GM12878 (cell line): Measurements from ENCODE around the gene TTI1. TPM values are rescaled to one million over a fixed set of nuclear protein-coding genes. Genes with fewer than 3 reads are reported as not detected.

Source experiments
- ATAC-seq: fragments of 200-7000 bp; cut with Tn5 transposase; 3 replicates; pipeline ENCODE4 v1.9.1; 2020; ENCODE audit warnings: mild to moderate bottlenecking, moderate library complexity
- BruUV-seq: library from RNA; stranded (reverse); fragments of 400-500 nt; replicated peaks from 2 replicates; lab custom pipeline; 2021; lab: Mats Ljungman, UMichigan
- CTCF ChIA-PET: fragments of 300-600 bp; sonication (Branson Sonifier 250); formaldehyde crosslinking; extraction: SDS; loops from one replicate; lab custom pipeline; 2021; ENCODE audit warnings: inconsistent platforms; lab: Yijun Ruan, JAX
- POLR2A ChIA-PET: fragments of 350-600 bp; formaldehyde crosslinking; extraction: SDS; loops from one replicate; lab custom pipeline; 2021; ENCODE audit warnings: inconsistent platforms; lab: Charles Lee
- RAD21 ChIA-PET: fragments of 300-600 bp; sonication (Branson Sonifier 250); formaldehyde crosslinking; loops from one replicate; lab custom pipeline; 2023; ENCODE audit warnings: antibody characterized with exemption; ENCODE audit not compliant: unreplicated experiment; lab: Charles Lee
- SMC1A ChIA-PET: fragments of 300-600 bp; sonication (Branson Sonifier 250); formaldehyde crosslinking; loops from one replicate; lab custom pipeline; 2023; ENCODE audit not compliant: unreplicated experiment, uncharacterized antibody; lab: Charles Lee
- DNase-seq: peaks from one replicate; pipeline ENCODE4 v3.0.0-alpha.2; 2011; ENCODE audit warnings: low read depth, low spot score
- FAIRE-seq: peaks from 3 replicates; lab custom pipeline; 2011; peaks lifted over from hg19 to GRCh38; lab: Jason Lieb, UNC
- H2AFZ ChIP-seq: 2 replicates; pipeline ENCODE4 v1.6.0; 2011; ENCODE audit warnings: low read depth, low read length, control low read depth; ENCODE audit not compliant: control insufficient read depth
- H3K27ac ChIP-seq: 2 replicates; pipeline ENCODE4 v1.5.1; 2011; ENCODE audit warnings: control low read depth; ENCODE audit not compliant: control insufficient read depth, insufficient read depth
- H3K27me3 ChIP-seq, 2 experiments: replicated peaks in 1 of 2; 2 replicates each; pipeline versions ENCODE4 v1.6.0 to v1.6.1; 2011; ENCODE audit warnings: low read length in 1 of 2; ENCODE audit not compliant: control insufficient read depth in 2 of 2, insufficient read depth in 2 of 2
- H3K36me3 ChIP-seq, 2 experiments: 2 replicates each; pipeline ENCODE4 v1.5.1; 2011; ENCODE audit warnings: low read length in 1 of 2; ENCODE audit not compliant: control insufficient read depth in 2 of 2, insufficient read depth in 2 of 2
- H3K4me1 ChIP-seq: 2 replicates; pipeline ENCODE4 v1.6.1; 2011; ENCODE audit warnings: mild to moderate bottlenecking, low read length, moderate library complexity, mixed read lengths; ENCODE audit not compliant: control insufficient read depth, insufficient read depth
- H3K4me2 ChIP-seq: 2 replicates; pipeline ENCODE4 v1.6.0; 2011; ENCODE audit warnings: control low read depth; ENCODE audit not compliant: control insufficient read depth, insufficient read depth
- H3K4me3 ChIP-seq: fragments of 200-600 bp; sonication (generic); 2 replicates; pipeline ENCODE4 v1.5.1; 2016
- H3K79me2 ChIP-seq: 2 replicates; pipeline ENCODE4 v1.6.0; 2011; ENCODE audit warnings: low read length; ENCODE audit not compliant: control insufficient read depth, insufficient read depth
- H3K9ac ChIP-seq: 2 replicates; pipeline ENCODE4 v1.8.0; 2011; ENCODE audit warnings: low read length, control low read depth, mixed read lengths; ENCODE audit not compliant: control insufficient read depth, insufficient read depth
- H3K9me3 ChIP-seq: replicated peaks from 3 replicates; pipeline ENCODE4 v1.5.1; 2011; ENCODE audit warnings: mild to moderate bottlenecking, low read length; ENCODE audit not compliant: control insufficient read depth, insufficient read depth
- H4K20me1 ChIP-seq: 2 replicates; pipeline ENCODE4 v1.6.0; 2011; ENCODE audit not compliant: control insufficient read depth, insufficient read depth
- CBFB ChIP-seq: IDR thresholded peaks from 2 replicates; pipeline ENCODE4 v1.6.1; 2016; ENCODE audit warnings: antibody characterized with exemption, low read depth
- CUX1 ChIP-seq: IDR thresholded peaks from 2 replicates; pipeline ENCODE4 v1.6.1; 2012; ENCODE audit warnings: improper control_type of control experiment, low read depth, low read length; ENCODE audit not compliant: insufficient replicate concordance
- NR2C2 ChIP-seq: IDR thresholded peaks from 2 replicates; pipeline ENCODE4 v1.6.1; 2011; ENCODE audit warnings: borderline replicate concordance, low read depth; ENCODE audit not compliant: control insufficient read depth, insufficient read length
- RAD21 ChIP-seq: IDR thresholded peaks from 2 replicates; pipeline ENCODE4 v1.6.1; 2011; ENCODE audit warnings: mild to moderate bottlenecking, low read depth, low read length, moderate library complexity; ENCODE audit not compliant: insufficient read depth
- RCOR1 ChIP-seq: conservative IDR thresholded peaks from 2 replicates; pipeline ENCODE4 v1.6.1; 2012; ENCODE audit warnings: low read depth, low read length, improper control_type of control experiment
- SP1 ChIP-seq: IDR thresholded peaks from one replicate; pipeline ENCODE4 v1.6.1; 2011; ENCODE audit warnings: low read depth, low read length
- TARDBP ChIP-seq: IDR thresholded peaks from 2 replicates; pipeline ENCODE4 v1.6.1; 2016; ENCODE audit warnings: borderline replicate concordance
- ZSCAN29 ChIP-seq: fragments of 450-650 bp; IDR thresholded peaks from 2 replicates; pipeline ENCODE4 v1.6.1; 2017; ENCODE audit warnings: mild to moderate bottlenecking, moderate library complexity
- WGBS: methylation state at CpG from one replicate; pipeline ENCODE4 v1.1.6; 2016; ENCODE audit warnings: low lambda C conversion rate; ENCODE audit not compliant: insufficient replicate concordance, insufficient coverage; ENCODE audit errors: missing lambda C conversion rate; 5-methylcytosine and 5-hydroxymethylcytosine counted together
- in situ Hi-C: fragments of 300-500 bp; cut with MboI; formaldehyde crosslinking; loops from 9 replicates; pipeline ENCODE4 v1.14.3; 2018; ENCODE audit warnings: mixed read lengths
- intact Hi-C: fragments of 100-400 bp; cut with micrococcal nuclease; formaldehyde crosslinking; loops from one replicate; pipeline ENCODE4 v1.14.2; 2022; ENCODE audit not compliant: unreplicated experiment
- polyA plus RNA-seq, 11 experiments: library from polyadenylated mRNA; depleted of rRNA in 4 of 11; unstranded in 6 of 11; stranded (reverse) in 5 of 11; fragments of >200 nt; fragmentation: Nextera tagmentation in 4 of 11; fragmentation: Illumina TruSeq in 1 of 11; extraction: Ambion mirVana in 4 of 11; extraction: Trizol in 1 of 11; gene quantifications; 1 replicate in 1 of 11; 2 replicates in 10 of 11; pipeline versions ENCODE4 v1.2.1 to v1.2.3, GENCODE V29; 2011 to 2016; ENCODE audit warnings: inconsistent platforms in 2 of 11, missing spikeins in 2 of 11, low read depth in 1 of 11
- total RNA-seq, 4 experiments: library from RNA; depleted of rRNA in 3 of 4; stranded (reverse); fragments of >200 nt in 3 of 4; fragmentation: Illumina TruSeq in 1 of 4; extraction: Trizol in 1 of 4; gene quantifications; 2 replicates each; pipeline versions ENCODE4 v1.2.1 to v1.2.3, GENCODE V29; 2013 to 2021
- TF ChIP-seq, protein P1 (sequence below): fragments of 150-350 bp; IDR thresholded peaks from 2 replicates; pipeline ENCODE4 v1.6.1; 2016; ENCODE audit warnings: low read depth, low read length

TTI1 gene
- total and polyA plus RNA-seq, 10 of the 15 experiments (the other 5 are each of a cell fraction or from before 2014, with no cell fraction given): 5.3 to 44.6 (median 24.9) TPM

GRCh38 chr20:37980876-37981275, 52.4 kb downstream of the TTI1 start:
- CTCF ChIA-PET: interaction anchor here (1.4 kb wide), 1 partner anchor 11 kb away, joined by 3 read pairs; no protein-coding TSS in a partner anchor

More at GRCh38 chr20:37980876-37981275, 52.4 kb downstream of the TTI1 start:
- no peaks in the 10 kb centered on the region for H3K4me1 ChIP-seq
- no peak for TF ChIP-seq RAD21
- no peak for TF ChIP-seq ZSCAN29
- no peak for TF ChIP-seq RCOR1
- no peak for TF ChIP-seq SP1
- no peak for TF ChIP-seq NR2C2
- TF ChIP-seq CUX1: no peak
- no peak for TF ChIP-seq CBFB
- no peak for TF ChIP-seq TARDBP
- TF ChIP-seq, protein P1, sequence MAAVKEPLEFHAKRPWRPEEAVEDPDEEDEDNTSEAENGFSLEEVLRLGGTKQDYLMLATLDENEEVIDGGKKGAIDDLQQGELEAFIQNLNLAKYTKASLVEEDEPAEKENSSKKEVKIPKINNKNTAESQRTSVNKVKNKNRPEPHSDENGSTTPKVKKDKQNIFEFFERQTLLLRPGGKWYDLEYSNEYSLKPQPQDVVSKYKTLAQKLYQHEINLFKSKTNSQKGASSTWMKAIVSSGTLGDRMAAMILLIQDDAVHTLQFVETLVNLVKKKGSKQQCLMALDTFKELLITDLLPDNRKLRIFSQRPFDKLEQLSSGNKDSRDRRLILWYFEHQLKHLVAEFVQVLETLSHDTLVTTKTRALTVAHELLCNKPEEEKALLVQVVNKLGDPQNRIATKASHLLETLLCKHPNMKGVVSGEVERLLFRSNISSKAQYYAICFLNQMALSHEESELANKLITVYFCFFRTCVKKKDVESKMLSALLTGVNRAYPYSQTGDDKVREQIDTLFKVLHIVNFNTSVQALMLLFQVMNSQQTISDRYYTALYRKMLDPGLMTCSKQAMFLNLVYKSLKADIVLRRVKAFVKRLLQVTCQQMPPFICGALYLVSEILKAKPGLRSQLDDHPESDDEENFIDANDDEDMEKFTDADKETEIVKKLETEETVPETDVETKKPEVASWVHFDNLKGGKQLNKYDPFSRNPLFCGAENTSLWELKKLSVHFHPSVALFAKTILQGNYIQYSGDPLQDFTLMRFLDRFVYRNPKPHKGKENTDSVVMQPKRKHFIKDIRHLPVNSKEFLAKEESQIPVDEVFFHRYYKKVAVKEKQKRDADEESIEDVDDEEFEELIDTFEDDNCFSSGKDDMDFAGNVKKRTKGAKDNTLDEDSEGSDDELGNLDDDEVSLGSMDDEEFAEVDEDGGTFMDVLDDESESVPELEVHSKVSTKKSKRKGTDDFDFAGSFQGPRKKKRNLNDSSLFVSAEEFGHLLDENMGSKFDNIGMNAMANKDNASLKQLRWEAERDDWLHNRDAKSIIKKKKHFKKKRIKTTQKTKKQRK: no peak
- H4K20me1 ChIP-seq: no peaks in the 10 kb centered on the region
- SMC1A ChIA-PET: interaction anchor here (0.7 to 1.3 kb wide), 2 partner anchors 23 to 30 kb away, joined by 3 read pairs; no protein-coding TSS in a partner anchor
- POLR2A ChIA-PET: interaction anchor here (0.6 kb wide), 1 partner anchor 254 kb away, joined by 3 read pairs; no protein-coding TSS in a partner anchor
- no peak overlapping the region for H3K4me3 ChIP-seq
- DNase-seq (no peak), ATAC-seq (no peak), FAIRE-seq (no peak)
- no peaks in the 10 kb centered on the region for H3K9me3 ChIP-seq
- RAD21 ChIA-PET: no interaction called here
- BruUV-seq: no TSS peak
- no peaks in the 10 kb centered on the region for H3K27me3 ChIP-seq
- WGBS: 100% methylated on average over 6 of the region's 6 CpGs
- no peak overlapping the region for H3K4me2 ChIP-seq
- H3K27ac ChIP-seq: no peak overlapping the region
- no peaks in the 10 kb centered on the region; a peak in 2 of 4 replicates for H3K36me3 ChIP-seq
- in situ Hi-C loops (no loop called here), intact Hi-C loops (no loop called here)
- H3K79me2 ChIP-seq: no peaks in the 10 kb centered on the region
- no peak overlapping the region for H3K9ac ChIP-seq
- no peak overlapping the region for H2AFZ ChIP-seq
